Mammary epithelial cell (primary cell): ENCODE data around the gene NSRP1.

ENCODE experiments used
- EZH2 ChIP-seq: IDR thresholded peaks from 2 replicates; pipeline ENCODE4 v1.6.1; 2012; ENCODE audit warnings: low read length, inconsistent platforms, borderline replicate concordance
- TF ChIP-seq, protein P1 (sequence below), 2 donors: IDR thresholded peaks in 1 of 2; conservative IDR thresholded peaks in 1 of 2; 2 replicates each; pipeline ENCODE4 v1.5.1; 2011 to 2012; ENCODE audit warnings: inconsistent platforms in 2 of 2, low read length in 2 of 2, mild to moderate bottlenecking in 2 of 2, control low read depth in 1 of 2, low read depth in 1 of 2; ENCODE audit not compliant: insufficient read depth in 1 of 2; ENCODE audit errors: extremely low read depth in 1 of 2

DNA sequence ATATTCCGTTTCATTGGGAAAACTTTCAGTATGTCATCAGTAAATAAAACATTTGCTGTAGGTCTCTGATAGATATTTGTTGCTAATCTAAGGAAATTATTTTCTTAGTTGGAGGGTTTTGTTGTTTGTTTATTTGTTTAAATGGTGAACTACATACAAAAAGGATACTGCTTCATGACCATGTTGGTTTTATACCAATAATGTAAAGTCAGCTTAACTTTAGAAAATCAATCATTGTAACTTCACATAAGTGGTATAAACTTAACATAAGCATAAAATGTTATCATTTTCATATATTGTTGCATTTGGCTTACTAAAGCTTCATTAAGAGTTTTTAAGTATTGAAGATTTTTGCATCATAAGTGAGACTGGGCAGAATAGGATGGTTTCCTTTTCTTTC, 57.9 kb downstream of the NSRP1 start:
- TF ChIP-seq, protein P1, sequence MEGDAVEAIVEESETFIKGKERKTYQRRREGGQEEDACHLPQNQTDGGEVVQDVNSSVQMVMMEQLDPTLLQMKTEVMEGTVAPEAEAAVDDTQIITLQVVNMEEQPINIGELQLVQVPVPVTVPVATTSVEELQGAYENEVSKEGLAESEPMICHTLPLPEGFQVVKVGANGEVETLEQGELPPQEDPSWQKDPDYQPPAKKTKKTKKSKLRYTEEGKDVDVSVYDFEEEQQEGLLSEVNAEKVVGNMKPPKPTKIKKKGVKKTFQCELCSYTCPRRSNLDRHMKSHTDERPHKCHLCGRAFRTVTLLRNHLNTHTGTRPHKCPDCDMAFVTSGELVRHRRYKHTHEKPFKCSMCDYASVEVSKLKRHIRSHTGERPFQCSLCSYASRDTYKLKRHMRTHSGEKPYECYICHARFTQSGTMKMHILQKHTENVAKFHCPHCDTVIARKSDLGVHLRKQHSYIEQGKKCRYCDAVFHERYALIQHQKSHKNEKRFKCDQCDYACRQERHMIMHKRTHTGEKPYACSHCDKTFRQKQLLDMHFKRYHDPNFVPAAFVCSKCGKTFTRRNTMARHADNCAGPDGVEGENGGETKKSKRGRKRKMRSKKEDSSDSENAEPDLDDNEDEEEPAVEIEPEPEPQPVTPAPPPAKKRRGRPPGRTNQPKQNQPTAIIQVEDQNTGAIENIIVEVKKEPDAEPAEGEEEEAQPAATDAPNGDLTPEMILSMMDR (conservative IDR thresholded peaks at IDR 0.05 in 1 of 2, IDR thresholded peaks at IDR 0.05 in 1 of 2; ENCODE audit: extremely low read depth in 1 of 2, insufficient read depth in 1 of 2, low read depth in 1 of 2, low read length in 2 of 2) = no peak
- TF ChIP-seq EZH2 = no peak
